Measurements from ENCODE around the gene MAST2.

DNA sequence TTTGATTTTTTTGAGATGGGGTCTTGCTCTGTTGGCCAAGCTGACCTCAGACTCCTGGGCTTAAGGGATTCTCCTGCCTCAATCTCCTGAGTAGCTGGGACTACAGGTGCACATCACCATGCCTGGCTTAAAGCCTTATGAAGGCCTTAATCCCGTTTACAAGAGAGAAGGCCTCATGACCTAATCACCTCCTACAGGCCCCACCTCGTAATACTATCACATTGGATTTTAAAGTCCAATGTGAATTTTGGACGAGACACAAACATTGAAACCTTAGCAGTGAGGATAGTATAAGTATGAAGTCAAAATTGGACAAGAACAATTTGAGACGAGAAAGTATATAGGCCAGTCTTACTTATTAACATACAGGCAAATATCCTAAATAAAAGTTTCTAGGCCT lies 73.9 kb downstream of the MAST2 start:
- TF ChIP-seq, protein P1, sequence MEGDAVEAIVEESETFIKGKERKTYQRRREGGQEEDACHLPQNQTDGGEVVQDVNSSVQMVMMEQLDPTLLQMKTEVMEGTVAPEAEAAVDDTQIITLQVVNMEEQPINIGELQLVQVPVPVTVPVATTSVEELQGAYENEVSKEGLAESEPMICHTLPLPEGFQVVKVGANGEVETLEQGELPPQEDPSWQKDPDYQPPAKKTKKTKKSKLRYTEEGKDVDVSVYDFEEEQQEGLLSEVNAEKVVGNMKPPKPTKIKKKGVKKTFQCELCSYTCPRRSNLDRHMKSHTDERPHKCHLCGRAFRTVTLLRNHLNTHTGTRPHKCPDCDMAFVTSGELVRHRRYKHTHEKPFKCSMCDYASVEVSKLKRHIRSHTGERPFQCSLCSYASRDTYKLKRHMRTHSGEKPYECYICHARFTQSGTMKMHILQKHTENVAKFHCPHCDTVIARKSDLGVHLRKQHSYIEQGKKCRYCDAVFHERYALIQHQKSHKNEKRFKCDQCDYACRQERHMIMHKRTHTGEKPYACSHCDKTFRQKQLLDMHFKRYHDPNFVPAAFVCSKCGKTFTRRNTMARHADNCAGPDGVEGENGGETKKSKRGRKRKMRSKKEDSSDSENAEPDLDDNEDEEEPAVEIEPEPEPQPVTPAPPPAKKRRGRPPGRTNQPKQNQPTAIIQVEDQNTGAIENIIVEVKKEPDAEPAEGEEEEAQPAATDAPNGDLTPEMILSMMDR (conservative IDR thresholded peaks at IDR 0.05; ENCODE audit: low read depth, low read length), result no peak
- no peak for TF ChIP-seq EZH2 (IDR thresholded peaks at IDR 0.05; ENCODE audit: borderline replicate concordance, low read depth, low read length, poor library complexity, severe bottlenecking)

Data from A673 (cell line).